BE2C (cell line): ENCODE results near the gene LTO1.
"Not testable (repeated sequence)": the region's sequence is repeated elsewhere in the genome, so short reads cannot be mapped to it uniquely, and the experiment has no call there.

Experiments used
- DNase-seq: peaks from one replicate; pipeline ENCODE4 v3.0.0-alpha.2; 2020
- H3K27me3 ChIP-seq: fragments of 250-450 bp; sonication (Bioruptor Pico); 2 replicates; pipeline ENCODE4 v1.5.1; 2020; ENCODE audit warnings: mild to moderate bottlenecking
- H3K36me3 ChIP-seq: fragments of 250-450 bp; sonication (Bioruptor Pico); 2 replicates; pipeline ENCODE4 v1.5.1; 2020; ENCODE audit warnings: mild to moderate bottlenecking
- H3K4me1 ChIP-seq: fragments of 250-450 bp; sonication (Bioruptor Pico); 2 replicates; pipeline ENCODE4 v1.5.1; 2020
- H3K4me3 ChIP-seq: 2 replicates; pipeline ENCODE4 v1.5.1; 2011; ENCODE audit warnings: low read depth, low read length
- H3K9me3 ChIP-seq: fragments of 250-450 bp; sonication (Bioruptor Pico); 2 replicates; pipeline ENCODE4 v1.5.1; 2020
- TF ChIP-seq, protein P1 (sequence below): IDR thresholded peaks from 2 replicates; pipeline ENCODE4 v1.5.1; 2012; ENCODE audit warnings: mild to moderate bottlenecking, low read depth, low read length

LTO1 gene

DNA sequence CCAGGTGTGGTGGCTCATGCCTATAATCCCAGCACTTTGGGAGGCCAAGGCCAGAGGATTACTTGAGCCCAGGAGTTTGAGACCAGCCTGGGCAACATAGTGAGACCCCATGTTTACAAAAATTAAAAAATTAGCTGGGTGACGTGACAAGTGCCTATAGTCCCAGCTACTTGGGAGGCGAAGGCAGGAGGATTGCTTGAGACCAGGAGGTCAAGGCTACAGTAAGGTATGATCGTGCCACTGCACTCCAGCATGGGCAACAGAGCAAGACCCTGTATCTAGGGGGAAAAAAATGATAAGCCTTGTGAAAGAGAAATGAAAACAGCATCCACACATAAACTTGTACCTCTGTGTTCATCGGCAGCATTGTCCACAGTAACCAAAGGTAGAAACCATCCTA, 42.3 kb downstream of the LTO1 start:
- Histone ChIP-seq H3K9me3 (no peaks in the 10 kb centered on the region; the same call in 1 of the 2 replicates), H3K27me3 (no peaks in the 10 kb centered on the region), H3K4me3 (no peak overlapping the region), H3K36me3 (no peaks in the 10 kb centered on the region), H3K4me1 (peaks cover 6% of the 10 kb centered on the region; the same call in 1 of the 2 replicates)
- TF ChIP-seq, protein P1, sequence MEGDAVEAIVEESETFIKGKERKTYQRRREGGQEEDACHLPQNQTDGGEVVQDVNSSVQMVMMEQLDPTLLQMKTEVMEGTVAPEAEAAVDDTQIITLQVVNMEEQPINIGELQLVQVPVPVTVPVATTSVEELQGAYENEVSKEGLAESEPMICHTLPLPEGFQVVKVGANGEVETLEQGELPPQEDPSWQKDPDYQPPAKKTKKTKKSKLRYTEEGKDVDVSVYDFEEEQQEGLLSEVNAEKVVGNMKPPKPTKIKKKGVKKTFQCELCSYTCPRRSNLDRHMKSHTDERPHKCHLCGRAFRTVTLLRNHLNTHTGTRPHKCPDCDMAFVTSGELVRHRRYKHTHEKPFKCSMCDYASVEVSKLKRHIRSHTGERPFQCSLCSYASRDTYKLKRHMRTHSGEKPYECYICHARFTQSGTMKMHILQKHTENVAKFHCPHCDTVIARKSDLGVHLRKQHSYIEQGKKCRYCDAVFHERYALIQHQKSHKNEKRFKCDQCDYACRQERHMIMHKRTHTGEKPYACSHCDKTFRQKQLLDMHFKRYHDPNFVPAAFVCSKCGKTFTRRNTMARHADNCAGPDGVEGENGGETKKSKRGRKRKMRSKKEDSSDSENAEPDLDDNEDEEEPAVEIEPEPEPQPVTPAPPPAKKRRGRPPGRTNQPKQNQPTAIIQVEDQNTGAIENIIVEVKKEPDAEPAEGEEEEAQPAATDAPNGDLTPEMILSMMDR: no peak
- no peak for DNase-seq

DNA sequence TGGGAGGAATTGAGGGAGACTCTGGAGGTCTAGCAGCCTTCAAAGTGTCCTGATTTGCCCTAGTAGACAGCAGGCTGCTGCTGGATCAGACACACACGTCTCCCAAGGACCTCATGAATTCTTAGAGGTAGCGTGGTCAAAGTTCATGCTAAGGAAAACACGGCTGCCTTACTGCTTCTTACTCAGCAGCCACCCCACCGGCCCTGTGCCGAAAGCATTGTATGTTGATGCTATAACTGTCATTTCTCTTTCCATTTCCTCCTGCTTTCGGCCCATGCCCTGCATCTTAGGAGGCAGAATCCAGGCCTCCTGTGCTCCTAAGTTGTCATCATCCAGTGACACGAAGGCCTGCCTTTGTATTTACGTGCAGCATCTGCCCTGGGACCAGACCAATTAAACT, 44.7 kb downstream of the LTO1 start:
- Histone ChIP-seq H3K36me3 (no peaks in the 10 kb centered on the region), H3K4me1 (peaks cover 3% of the 10 kb centered on the region; the same call in 1 of the 2 replicates), H3K4me3 (no peak overlapping the region), H3K27me3 (no peaks in the 10 kb centered on the region), H3K9me3 (no peaks in the 10 kb centered on the region; the same call in 1 of the 2 replicates)
- TF ChIP-seq, protein P1: no peak
- no peak for DNase-seq

DNA sequence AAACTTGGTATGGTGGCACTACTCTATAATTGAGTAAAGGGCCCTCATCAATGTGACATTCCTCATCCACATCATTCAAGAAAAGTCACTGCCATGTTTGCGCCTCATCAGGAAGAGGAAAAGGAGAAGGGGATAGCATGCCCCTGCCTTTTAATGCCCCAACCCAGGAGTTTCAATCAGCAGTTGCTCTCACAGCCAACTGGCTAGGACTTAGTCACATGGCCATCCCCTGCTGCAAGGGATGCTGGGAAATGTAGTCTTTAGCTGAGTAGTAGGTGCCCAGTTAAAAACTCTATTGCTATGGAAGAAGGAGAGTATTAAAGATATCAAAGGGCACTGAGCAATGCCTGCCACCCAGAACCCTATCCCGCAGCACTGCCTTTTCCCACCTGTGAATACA, 45.1 kb downstream of the LTO1 start:
- no peaks in the 10 kb centered on the region for H3K36me3 ChIP-seq
- no peaks in the 10 kb centered on the region for H3K4me1 ChIP-seq
- H3K4me3 ChIP-seq: no peak overlapping the region
- no peaks in the 10 kb centered on the region; the same call in 1 of the 2 replicates for H3K9me3 ChIP-seq
- H3K27me3 ChIP-seq: no peaks in the 10 kb centered on the region
- DNase-seq: peak; percentile 60
- TF ChIP-seq, protein P1: no peak

- no peak overlapping the region for H3K4me3 ChIP-seq
- no peaks in the 10 kb centered on the region for H3K4me1 ChIP-seq
- no peaks in the 10 kb centered on the region for H3K27me3 ChIP-seq
- TF ChIP-seq, protein P1: no peak
- no peaks in the 10 kb centered on the region for H3K36me3 ChIP-seq
- DNase-seq: no peak
- H3K9me3 ChIP-seq: no peaks in the 10 kb centered on the region; the same call in 1 of the 2 replicates
Observed at GRCh38 chr11:69627551-69627950, 47.6 kb downstream of the LTO1 start.

DNA sequence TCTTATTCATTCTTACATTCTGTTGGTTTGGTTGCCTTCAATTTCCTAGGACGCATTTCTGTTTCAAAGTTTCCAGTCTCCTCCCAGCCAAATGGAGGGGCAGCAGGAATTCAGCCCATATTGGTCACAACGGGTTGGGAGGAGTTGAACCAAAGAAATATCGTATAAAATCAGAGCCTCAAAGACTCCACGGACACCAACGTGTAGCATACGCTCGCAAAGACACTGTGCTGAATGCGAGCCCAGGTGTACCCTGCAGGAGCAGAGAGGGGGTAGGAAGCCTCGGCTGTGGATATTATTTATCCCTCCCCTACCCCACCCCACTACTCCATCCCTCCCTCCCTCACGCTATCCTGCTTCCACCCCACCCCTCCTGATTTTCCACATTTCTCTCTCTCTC, 49.7 kb downstream of the LTO1 start:
- no peak for DNase-seq
- Histone ChIP-seq H3K4me3 (no peak overlapping the region), H3K4me1 (no peaks in the 10 kb centered on the region)

DNA sequence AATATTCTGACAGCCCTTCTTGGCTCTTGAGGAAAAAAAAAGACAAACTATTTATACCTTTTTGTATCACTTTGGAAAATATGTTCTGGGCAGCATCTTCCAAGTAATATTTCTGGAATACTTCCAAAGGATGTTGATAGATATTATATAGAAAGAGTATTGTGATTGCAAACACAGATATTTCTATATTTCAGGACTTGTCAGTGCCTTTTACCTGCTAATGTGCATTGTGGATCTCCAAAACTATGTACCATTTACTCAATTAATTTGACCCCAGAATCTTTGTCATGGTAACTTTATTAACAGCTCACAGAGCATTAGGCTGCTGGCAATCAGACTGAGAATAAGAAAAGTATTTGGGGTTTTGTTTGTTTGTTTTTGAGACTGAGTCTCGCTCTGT, 50.9 kb downstream of the LTO1 start:
- no peak for DNase-seq
- Histone ChIP-seq H3K4me3 (no peak overlapping the region), H3K4me1 (no peaks in the 10 kb centered on the region), H3K36me3 (no peaks in the 10 kb centered on the region), H3K27me3 (no peaks in the 10 kb centered on the region), H3K9me3 (no peaks in the 10 kb centered on the region; the same call in 1 of the 2 replicates)
- TF ChIP-seq, protein P1: no peak

More for the DNA sequence above, 49.7 kb downstream of the LTO1 start:
- TF ChIP-seq, protein P1: no peak
- H3K9me3 ChIP-seq: no peaks in the 10 kb centered on the region; the same call in 1 of the 2 replicates
- no peaks in the 10 kb centered on the region for H3K36me3 ChIP-seq
- H3K27me3 ChIP-seq: no peaks in the 10 kb centered on the region

DNA sequence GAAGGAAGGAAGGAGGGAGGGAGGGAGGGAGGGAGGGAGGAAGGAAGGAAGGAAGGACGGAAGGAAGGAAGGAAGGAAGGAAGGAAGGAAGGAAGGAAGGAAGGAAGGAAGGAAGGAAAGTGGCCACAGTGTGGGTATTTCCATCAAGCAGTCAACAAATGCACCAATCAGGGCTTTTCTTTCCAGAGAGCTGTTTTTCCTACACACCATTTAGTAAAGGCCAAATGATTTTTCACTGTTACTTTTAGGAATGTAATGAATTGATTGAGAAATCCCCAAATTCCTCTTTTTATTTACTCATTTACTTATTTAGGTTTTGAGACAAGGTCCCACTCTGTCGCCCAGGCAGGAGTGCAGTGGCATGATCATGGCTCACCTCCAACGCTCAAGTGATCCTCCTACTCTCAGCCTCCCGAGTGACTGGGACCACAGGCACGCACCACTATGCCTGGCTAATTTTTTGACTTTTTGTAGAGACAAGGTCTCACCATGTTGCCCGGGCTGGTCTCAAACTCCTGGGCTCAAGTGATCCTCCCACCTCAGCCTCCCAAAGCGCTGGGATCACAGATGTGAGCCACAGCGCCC, 53.0 kb downstream of the LTO1 start:
- not testable (repeated sequence) for H3K4me3 ChIP-seq, DNase-seq, H3K9me3 ChIP-seq, H3K36me3 ChIP-seq, H3K4me1 ChIP-seq, H3K27me3 ChIP-seq
